ENCODE measurements around the gene RPS6KA2. TPM values are rescaled to one million over a fixed set of nuclear protein-coding genes. Genes with fewer than 3 reads are reported as not detected.

The RPS6KA2 gene
- total RNA-seq, 2 donors from 2014 or later = 7.8 to 13.6 TPM

DNA sequence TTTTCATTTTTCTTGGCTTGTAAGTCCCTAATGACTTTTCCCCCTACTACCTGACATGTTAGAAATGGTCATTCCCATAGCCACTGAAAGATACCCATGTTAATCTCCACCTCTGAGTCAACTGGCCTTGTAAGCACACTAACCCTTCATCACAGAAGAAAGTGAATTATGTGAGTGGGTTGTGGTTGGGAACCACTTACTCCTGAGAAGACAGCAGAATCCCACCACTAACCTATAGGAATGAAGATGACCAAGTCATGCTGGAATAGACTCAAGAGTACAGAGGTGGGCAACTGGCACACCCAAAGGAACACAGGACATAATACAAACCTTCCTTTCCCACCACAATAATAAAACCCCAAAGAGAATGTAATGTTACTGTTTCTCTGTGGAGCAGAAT lies 70.7 kb downstream of the RPS6KA2 start:
- no peak overlapping the region for H3K9ac ChIP-seq (ENCODE audit: low read depth in 2 of 2, low read length in 2 of 2)
- H3K36me3 ChIP-seq = no peaks in the 10 kb centered on the region
- intact Hi-C loops (cut with DNase I) = no loop called here
- no peak for TF ChIP-seq CTCF (IDR thresholded peaks at IDR 0.05)
- H3K27ac ChIP-seq = peak overlapping the region; percentile 11
- no peaks in the 10 kb centered on the region for H3K27me3 ChIP-seq
- no peak for DNase-seq
- H3K9me3 ChIP-seq = no peaks in the 10 kb centered on the region
- H3K4me3 ChIP-seq = no peak overlapping the region
- H3K4me1 ChIP-seq = no peaks in the 10 kb centered on the region

- Histone ChIP-seq H3K9me3 (no peaks in the 10 kb centered on the region), H3K27me3 (no peaks in the 10 kb centered on the region), H3K27ac (no peak overlapping the region), H3K9ac (ENCODE audit: low read depth in 2 of 2, low read length in 2 of 2) (no peak overlapping the region), H3K36me3 (no peaks in the 10 kb centered on the region), H3K4me3 (no peak overlapping the region), H3K4me1 (no peaks in the 10 kb centered on the region)
- TF ChIP-seq CTCF (IDR thresholded peaks at IDR 0.05) = no peak
- intact Hi-C loops (cut with DNase I) = no loop called here
- DNase-seq = no peak
Observed at GRCh38 chr6:166555086-166555485, 72.0 kb downstream of the RPS6KA2 start.

DNA sequence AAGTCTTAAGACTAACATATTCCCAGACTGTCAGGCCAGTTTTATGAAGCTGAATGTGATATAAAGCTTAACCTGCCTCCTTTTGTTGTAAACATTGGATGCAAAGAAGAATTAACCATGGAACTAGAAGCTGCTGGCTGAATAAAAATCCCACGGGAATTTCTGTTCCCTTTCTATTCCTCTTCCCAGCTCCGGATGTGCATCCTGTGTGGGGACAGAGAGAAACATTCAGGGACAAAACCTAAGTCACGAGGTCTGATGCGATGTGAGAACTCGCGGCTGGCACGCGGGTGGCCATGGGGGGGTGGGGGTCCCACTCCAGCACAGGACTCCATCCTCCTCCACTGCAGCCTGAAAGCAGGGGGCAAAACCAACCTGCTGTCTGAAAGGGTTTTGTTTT lies 72.7 kb downstream of the RPS6KA2 start:
- no peak for DNase-seq
- H3K4me3 ChIP-seq = no peak overlapping the region
- no peaks in the 10 kb centered on the region for H3K27me3 ChIP-seq
- H3K36me3 ChIP-seq = no peaks in the 10 kb centered on the region
- intact Hi-C loops (cut with DNase I) = no loop called here
- H3K27ac ChIP-seq = no peak overlapping the region
- TF ChIP-seq CTCF (IDR thresholded peaks at IDR 0.05) = no peak
- no peak overlapping the region for H3K9ac ChIP-seq (ENCODE audit: low read depth in 2 of 2, low read length in 2 of 2)
- H3K9me3 ChIP-seq = no peaks in the 10 kb centered on the region
- H3K4me1 ChIP-seq = no peaks in the 10 kb centered on the region

DNA sequence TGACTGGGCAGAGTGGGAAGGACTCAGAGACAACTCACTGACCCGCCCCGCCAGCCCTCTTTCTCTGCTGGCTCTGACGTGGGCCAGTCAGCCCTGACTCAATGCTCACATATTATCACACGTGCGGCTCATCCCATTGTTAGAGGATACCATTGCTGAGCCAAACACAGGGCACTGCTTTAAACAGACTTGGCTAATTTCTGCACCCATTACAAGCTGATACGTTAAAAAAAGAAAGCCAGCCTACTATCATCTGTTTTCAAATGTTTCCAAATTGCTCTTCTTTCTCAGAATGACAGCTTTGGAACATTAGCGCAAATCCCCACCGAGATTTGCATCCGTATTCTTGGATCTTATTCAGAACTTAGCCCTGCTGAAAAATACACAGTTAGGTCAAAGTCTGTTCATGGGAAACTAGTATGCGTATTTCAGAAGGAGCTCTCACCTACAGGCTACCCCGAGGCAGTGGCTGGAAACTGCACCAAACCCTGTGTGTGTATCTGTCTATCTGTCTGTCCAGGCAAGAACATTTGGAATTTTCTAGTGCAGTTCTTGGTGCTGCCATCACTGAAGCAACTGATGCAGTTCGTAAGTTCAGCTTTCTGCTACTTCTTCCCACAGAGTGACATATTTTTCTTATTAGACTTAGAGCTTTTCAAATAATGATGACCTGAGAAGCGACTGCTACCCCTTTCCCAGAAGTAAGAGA lies 73.3 kb downstream of the RPS6KA2 start:
- H3K4me1 ChIP-seq = no peaks in the 10 kb centered on the region
- H3K9me3 ChIP-seq = no peaks in the 10 kb centered on the region
- H3K36me3 ChIP-seq = no peaks in the 10 kb centered on the region
- intact Hi-C loops (cut with DNase I) = no loop called here
- H3K27me3 ChIP-seq = no peaks in the 10 kb centered on the region
- TF ChIP-seq CTCF (IDR thresholded peaks at IDR 0.05) = no peak
- H3K4me3 ChIP-seq = no peak overlapping the region
- peak; percentile 30 for DNase-seq
- H3K9ac ChIP-seq (ENCODE audit: low read depth in 2 of 2, low read length in 2 of 2) = no peak overlapping the region
- H3K27ac ChIP-seq = no peak overlapping the region

DNA sequence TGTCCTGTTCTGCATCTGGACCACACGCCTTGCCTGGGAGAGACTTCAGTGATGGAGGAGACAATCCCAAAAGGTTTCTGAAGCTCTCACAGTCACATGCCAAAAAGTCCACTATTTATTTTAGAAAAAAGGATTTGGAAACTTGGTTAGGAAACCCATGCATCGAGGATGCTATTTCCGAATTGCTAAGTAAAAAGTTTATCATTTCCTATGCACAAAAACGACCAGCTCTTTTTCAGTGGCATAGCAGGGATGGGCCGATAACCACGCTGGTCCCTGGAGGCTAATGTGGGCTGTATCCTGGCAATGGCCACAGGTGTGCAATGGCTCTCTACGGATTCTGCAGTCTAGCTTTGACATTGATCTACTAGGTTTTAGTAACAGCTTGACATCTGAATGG lies 74.5 kb downstream of the RPS6KA2 start:
- no peak overlapping the region for H3K4me3 ChIP-seq
- no peaks in the 10 kb centered on the region for H3K36me3 ChIP-seq
- H3K9me3 ChIP-seq = no peaks in the 10 kb centered on the region
- no peak overlapping the region for H3K27ac ChIP-seq
- intact Hi-C loops (cut with DNase I) = no loop called here
- TF ChIP-seq CTCF (IDR thresholded peaks at IDR 0.05) = no peak
- no peak for DNase-seq
- H3K9ac ChIP-seq (ENCODE audit: low read depth in 2 of 2, low read length in 2 of 2) = no peak overlapping the region
- no peaks in the 10 kb centered on the region for H3K27me3 ChIP-seq
- no peaks in the 10 kb centered on the region for H3K4me1 ChIP-seq

Measured in colonic mucosa (tissue), 4 donors.